Activated T-helper 2 cell treated with anti-CD3 and anti-CD28 coated beads, Interferon-gamma antibody, Interleukin-2, Interleukin-4, amounts not matched to agents 10 μg/mL and 5 μg/mL and 100 μg/mL, durations not matched to agents 14 hours and 24 hours and 36 hours (primary cell): ENCODE data around the gene NAPSA. TPM values are rescaled to one million over a fixed set of nuclear protein-coding genes. Genes with fewer than 3 reads are reported as not detected.
A peak's percentile ranks its signal among the peaks of the same experiment; 100 is the strongest.
"Not testable (repeated sequence)": the region's sequence is repeated elsewhere in the genome, so short reads cannot be mapped to it uniquely, and the experiment has no call there.

Experiments
- DNase-seq: peaks from one replicate; pipeline ENCODE4 v3.0.0; 2021; ENCODE audit warnings: low spot score
- H3K27ac Mint-ChIP-seq: one replicate; pipeline ENCODE4 v1.8.0; 2021; ENCODE audit warnings: mixed read lengths
- H3K27me3 Mint-ChIP-seq: one replicate; pipeline ENCODE4 v1.8.0; 2021; ENCODE audit warnings: low read depth, mixed read lengths
- H3K36me3 Mint-ChIP-seq: one replicate; pipeline ENCODE4 v1.8.0; 2021; ENCODE audit warnings: low read depth, mixed read lengths
- H3K4me1 Mint-ChIP-seq: one replicate; pipeline ENCODE4 v1.8.0; 2021; ENCODE audit warnings: low read depth, mixed read lengths
- H3K4me3 Mint-ChIP-seq: one replicate; pipeline ENCODE4 v1.8.0; 2021; ENCODE audit warnings: low read depth, mild to moderate bottlenecking, moderate library complexity, mixed read lengths
- H3K9me3 Mint-ChIP-seq: one replicate; pipeline ENCODE4 v1.8.0; 2021; ENCODE audit warnings: mixed read lengths
- intact Hi-C: fragments of 100-400 bp; cut with micrococcal nuclease; formaldehyde crosslinking; loops from one replicate; pipeline ENCODE4 v1.15.1; 2023
- total RNA-seq: library from RNA; stranded (reverse); gene quantifications from 2 replicates; pipeline ENCODE4 v1.2.3, GENCODE V29; 2022

NAPSA gene
- total RNA-seq, 1 donor from 2014 or later, result 5.5 TPM

- Mint-ChIP-seq H3K27ac (no peak overlapping the region), H3K4me1 (no peaks in the 10 kb centered on the region), H3K27me3 (no peaks in the 10 kb centered on the region), H3K36me3 (peaks cover 54% of the 10 kb centered on the region), H3K9me3 (no peaks in the 10 kb centered on the region), H3K4me3 (no peak overlapping the region)
- no peak for DNase-seq
- intact Hi-C loops, result no loop called here
These were observed 28.6 kb upstream of the NAPSA start for GRCh38 chr19:50394017-50394416.

DNA sequence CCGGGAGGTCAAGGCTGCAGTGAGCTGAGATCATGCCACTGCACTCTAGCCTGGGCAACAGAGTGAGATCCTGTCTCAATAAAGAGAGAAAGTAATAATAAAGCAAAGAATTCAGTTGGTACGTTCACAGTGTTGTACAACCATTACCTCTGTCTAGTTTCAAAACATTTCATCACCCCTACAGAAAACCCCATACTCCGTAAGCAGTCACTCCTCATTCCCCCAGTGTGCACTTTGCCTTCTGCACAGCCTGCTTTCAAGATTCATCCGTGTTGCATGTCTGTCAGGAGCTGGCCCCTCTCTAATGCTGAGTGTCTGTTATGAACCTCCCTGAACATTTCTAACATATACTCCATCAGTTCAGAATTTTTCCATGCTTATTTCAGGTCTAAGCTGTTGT is 28.1 kb upstream of the NAPSA start:
- no peak overlapping the region for H3K27ac Mint-ChIP-seq
- no peaks in the 10 kb centered on the region for H3K4me1 Mint-ChIP-seq
- no peaks in the 10 kb centered on the region for H3K9me3 Mint-ChIP-seq
- H3K4me3 Mint-ChIP-seq, result no peak overlapping the region
- peaks cover 54% of the 10 kb centered on the region for H3K36me3 Mint-ChIP-seq
- no peaks in the 10 kb centered on the region for H3K27me3 Mint-ChIP-seq
- DNase-seq, result no peak
- intact Hi-C loops, result no loop called here

GRCh38 chr19:50392759-50393158 is 27.3 kb upstream of the NAPSA start:
- no peak overlapping the region for H3K27ac Mint-ChIP-seq
- intact Hi-C loops, result no loop called here
- peaks cover 2% of the 10 kb centered on the region for H3K4me1 Mint-ChIP-seq
- no peak for DNase-seq
- no peak overlapping the region for H3K4me3 Mint-ChIP-seq
- H3K9me3 Mint-ChIP-seq, result no peaks in the 10 kb centered on the region
- no peaks in the 10 kb centered on the region for H3K27me3 Mint-ChIP-seq
- H3K36me3 Mint-ChIP-seq, result peaks cover 57% of the 10 kb centered on the region

DNA sequence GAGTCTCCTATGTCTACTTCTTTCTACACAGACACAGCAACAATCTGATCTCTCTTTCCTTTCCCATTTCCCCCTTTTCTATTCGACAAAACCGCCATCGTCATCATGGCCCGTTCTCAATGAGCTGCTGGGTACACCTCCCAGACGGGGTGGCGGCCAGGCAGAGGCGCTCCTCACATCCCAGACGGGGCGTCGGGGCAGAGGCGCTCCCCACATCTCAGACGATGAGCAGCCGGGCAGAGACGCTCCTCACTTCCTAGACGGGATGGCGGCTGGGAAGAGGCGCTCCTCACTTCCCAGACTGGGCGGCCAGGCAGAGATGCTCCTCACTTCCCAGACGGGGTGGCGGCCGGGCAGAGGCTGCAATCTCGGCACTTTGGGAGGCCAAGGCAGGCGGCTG is 25.5 kb upstream of the NAPSA start:
- intact Hi-C loops, DNase-seq, H3K27me3 Mint-ChIP-seq, H3K4me1 Mint-ChIP-seq, H3K27ac Mint-ChIP-seq, H3K4me3 Mint-ChIP-seq, H3K9me3 Mint-ChIP-seq: not testable (repeated sequence)
- H3K36me3 Mint-ChIP-seq, result peaks cover 61% of the 10 kb centered on the region

GRCh38 chr19:50390295-50390694 is 24.9 kb upstream of the NAPSA start:
- H3K27me3 Mint-ChIP-seq, H3K4me1 Mint-ChIP-seq, intact Hi-C loops, H3K9me3 Mint-ChIP-seq, H3K27ac Mint-ChIP-seq, DNase-seq, H3K4me3 Mint-ChIP-seq: not testable (repeated sequence)
- peaks cover 58% of the 10 kb centered on the region for H3K36me3 Mint-ChIP-seq

DNA sequence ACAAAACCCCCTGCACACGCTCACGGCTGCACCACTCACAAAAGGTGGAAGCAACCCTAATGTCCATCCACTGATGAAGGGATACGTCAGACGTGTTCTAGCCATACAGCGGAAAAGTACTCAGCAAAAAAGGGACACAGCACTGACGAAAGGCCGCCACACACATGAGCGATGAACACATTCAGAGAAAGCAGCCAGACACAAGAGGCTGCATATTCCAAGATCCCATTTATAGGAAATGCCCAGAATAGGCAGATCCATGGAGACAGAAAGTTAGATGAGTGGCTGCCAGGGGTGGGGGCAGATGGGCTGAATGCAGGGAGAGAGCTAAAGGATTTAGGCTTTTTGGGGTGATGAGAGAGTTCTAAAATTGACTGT is 22.4 kb upstream of the NAPSA start:
- intact Hi-C loops, result no loop called here
- H3K4me1 Mint-ChIP-seq, result peaks cover 27% of the 10 kb centered on the region
- no peaks in the 10 kb centered on the region for H3K9me3 Mint-ChIP-seq
- H3K27me3 Mint-ChIP-seq, result no peaks in the 10 kb centered on the region
- H3K36me3 Mint-ChIP-seq, result peaks cover 58% of the 10 kb centered on the region
- H3K4me3 Mint-ChIP-seq, result peak overlapping the region; percentile 38
- DNase-seq, result no peak
- H3K27ac Mint-ChIP-seq, result no peak overlapping the region

- peak overlapping the region; percentile 38 for H3K4me3 Mint-ChIP-seq
- H3K9me3 Mint-ChIP-seq, result no peaks in the 10 kb centered on the region
- H3K27me3 Mint-ChIP-seq, result no peaks in the 10 kb centered on the region
- no peak overlapping the region for H3K27ac Mint-ChIP-seq
- DNase-seq, result no peak
- intact Hi-C loops, result no loop called here
- peaks cover 54% of the 10 kb centered on the region for H3K36me3 Mint-ChIP-seq
- H3K4me1 Mint-ChIP-seq, result peaks cover 27% of the 10 kb centered on the region
These were observed 21.9 kb upstream of the NAPSA start for GRCh38 chr19:50387176-50387867.

DNA sequence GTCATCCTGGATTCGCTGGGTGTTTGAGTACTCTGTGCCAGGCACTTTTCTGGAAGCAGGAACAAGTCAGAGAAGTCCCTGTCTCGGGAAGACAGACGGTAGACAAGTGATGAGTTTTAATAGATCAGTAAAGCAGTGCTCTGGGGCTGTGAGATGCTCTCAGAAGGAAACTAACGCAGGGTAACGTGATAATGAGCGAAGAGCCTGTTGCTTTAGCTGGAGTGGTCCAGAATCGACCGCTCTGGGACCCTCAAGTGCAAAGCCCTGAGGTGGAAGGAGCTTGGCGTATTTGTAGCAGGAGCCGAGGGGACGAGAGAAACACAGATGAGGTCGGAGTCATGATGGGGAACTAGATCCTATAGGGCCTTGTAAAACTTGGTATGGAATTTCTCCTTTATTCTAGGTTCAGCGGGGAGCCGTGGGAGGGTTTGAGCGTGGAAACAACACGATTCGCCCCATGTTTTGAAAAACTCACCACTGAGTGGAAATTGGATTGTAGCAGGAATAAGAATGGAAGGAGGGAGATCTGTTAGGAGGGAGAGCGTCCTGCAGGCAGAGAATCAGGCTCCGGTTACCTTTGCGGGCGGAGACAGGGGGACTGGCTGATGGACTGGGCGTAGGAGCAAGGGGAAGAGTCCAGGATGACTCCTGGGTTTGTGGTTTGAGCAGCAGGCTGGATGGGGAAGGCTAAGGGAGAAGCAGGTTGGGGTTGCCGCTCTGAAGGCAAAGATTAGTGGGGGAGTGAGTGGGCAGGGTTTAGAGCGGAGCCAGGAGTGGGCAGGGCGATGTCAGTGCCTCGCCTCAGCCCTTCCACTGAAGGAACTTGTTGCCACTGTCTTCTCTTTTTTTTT is 19.5 kb upstream of the NAPSA start:
- DNase-seq, result no peak
- Mint-ChIP-seq H3K9me3 (no peaks in the 10 kb centered on the region), H3K27me3 (no peaks in the 10 kb centered on the region), H3K4me3 (peak overlapping the region; percentile 99), H3K36me3 (peaks cover 45% of the 10 kb centered on the region), H3K27ac (peak overlapping the region; percentile 96), H3K4me1 (peaks cover 27% of the 10 kb centered on the region)
- intact Hi-C loops, result loop anchor here (1.0 to 2.0 kb wide), 3 partner anchors 9 to 126 kb away; partner anchors contain the start of genes JOSD2 and NR1H2

DNA sequence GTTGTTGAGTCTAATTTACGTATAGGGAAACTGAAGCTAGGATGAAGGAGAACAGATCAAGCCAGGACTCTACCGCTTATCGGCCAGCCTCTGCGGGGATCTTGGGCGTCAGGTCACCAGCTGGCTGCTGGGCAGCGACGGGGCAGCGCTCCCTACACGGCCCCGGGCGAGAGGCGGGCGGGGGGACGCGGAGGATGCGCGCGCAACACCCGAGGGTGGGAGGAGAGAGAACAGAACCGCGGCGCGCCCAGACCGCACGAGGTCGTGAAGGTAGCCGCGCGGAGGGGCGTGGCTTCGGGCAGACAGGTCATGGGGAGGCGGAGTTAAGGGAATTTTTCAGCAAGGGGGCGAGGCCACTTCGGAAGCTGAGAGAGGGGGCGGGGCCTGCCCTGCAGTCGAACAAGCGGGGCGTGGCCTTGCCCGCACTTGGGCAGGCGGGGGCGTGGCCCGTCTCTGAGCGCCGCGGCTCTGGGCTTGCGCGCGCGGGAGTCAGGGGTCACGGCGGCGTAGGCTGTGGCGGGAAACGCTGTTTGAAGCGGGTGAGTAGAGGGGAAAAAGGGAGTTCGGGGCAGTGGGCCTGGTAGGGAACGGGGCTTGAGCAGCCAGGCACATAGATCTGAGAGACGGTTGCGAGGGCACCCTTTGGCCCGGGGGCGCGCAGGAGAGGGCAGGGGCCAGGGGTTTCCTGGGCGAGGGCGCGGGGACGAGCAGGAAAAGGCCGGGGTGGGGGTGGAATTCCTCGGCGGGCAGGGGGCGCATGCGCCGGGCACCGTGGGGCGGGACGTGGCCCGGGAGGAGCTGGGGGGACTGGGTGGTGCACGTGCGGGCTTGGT is 18.6 kb upstream of the NAPSA start, which contains the start of gene POLD1:
Gene POLD1, plus strand, starts transcription at position 496 of the 833 bp plus-strand sequence. CDS start 14,505 bp downstream, outside the sequence.
- intact Hi-C loops, result loop anchor here (1.0 to 2.0 kb wide), 3 partner anchors 8 to 127 kb away; partner anchors contain the start of genes JOSD2 and NR1H2
- H3K27ac Mint-ChIP-seq, result peak within 1 kb of the TSS; percentile 96
- H3K36me3 Mint-ChIP-seq, result peaks cover 51% of the 10 kb centered on the region
- H3K4me3 Mint-ChIP-seq, result peak within 1 kb of the TSS; percentile 99
- H3K27me3 Mint-ChIP-seq, result no peaks in the 10 kb centered on the region
- no peaks in the 10 kb centered on the region for H3K9me3 Mint-ChIP-seq
- peaks cover 28% of the 10 kb centered on the region for H3K4me1 Mint-ChIP-seq
- peak; percentile 99 for DNase-seq

- no peaks in the 10 kb centered on the region for H3K27me3 Mint-ChIP-seq
- DNase-seq, result no peak
- peak overlapping the region; percentile 99 for H3K4me3 Mint-ChIP-seq
- peaks cover 53% of the 10 kb centered on the region for H3K36me3 Mint-ChIP-seq
- H3K4me1 Mint-ChIP-seq, result peaks cover 28% of the 10 kb centered on the region
- H3K27ac Mint-ChIP-seq, result peak overlapping the region; percentile 96
- H3K9me3 Mint-ChIP-seq, result no peaks in the 10 kb centered on the region
- intact Hi-C loops, result no loop called here
These were observed 17.8 kb upstream of the NAPSA start for GRCh38 chr19:50383001-50383851.

DNA sequence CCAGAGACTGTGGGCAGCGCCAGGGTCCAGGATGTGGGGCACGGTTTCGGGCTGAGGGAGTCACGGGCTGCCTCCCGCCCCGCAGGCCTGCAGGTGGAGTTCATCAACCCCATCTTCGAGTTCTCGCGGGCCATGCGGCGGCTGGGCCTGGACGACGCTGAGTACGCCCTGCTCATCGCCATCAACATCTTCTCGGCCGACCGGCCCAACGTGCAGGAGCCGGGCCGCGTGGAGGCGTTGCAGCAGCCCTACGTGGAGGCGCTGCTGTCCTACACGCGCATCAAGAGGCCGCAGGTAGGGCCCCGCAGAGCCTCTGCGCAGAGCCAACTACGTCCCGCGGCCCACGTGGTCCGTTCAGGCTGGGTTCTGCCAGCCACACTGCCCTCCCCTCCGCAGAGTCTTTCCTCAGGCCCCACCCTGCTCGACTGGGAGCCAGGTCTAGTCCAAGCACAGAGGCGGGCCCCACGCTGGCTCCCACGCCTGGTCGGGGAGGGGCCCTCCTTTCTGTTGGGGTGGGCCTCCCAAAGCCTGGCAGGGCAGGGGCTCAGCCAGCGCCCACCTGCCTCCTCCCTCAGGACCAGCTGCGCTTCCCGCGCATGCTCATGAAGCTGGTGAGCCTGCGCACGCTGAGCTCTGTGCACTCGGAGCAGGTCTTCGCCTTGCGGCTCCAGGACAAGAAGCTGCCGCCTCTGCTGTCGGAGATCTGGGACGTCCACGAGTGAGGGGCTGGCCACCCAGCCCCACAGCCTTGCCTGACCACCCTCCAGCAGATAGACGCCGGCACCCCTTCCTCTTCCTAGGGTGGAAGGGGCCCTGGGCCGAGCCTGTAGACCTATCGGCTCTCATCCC is 16.7 kb upstream of the NAPSA start:
- DNase-seq, result no peak
- no peaks in the 10 kb centered on the region for H3K9me3 Mint-ChIP-seq
- no peak overlapping the region for H3K4me3 Mint-ChIP-seq
- intact Hi-C loops, result no loop called here
- H3K27me3 Mint-ChIP-seq, result no peaks in the 10 kb centered on the region
- no peak overlapping the region for H3K27ac Mint-ChIP-seq
- peaks cover 56% of the 10 kb centered on the region for H3K36me3 Mint-ChIP-seq
- H3K4me1 Mint-ChIP-seq, result peaks cover 25% of the 10 kb centered on the region
